Measurements from ENCODE around the gene UBE2L3. TPM values are rescaled to one million over a fixed set of nuclear protein-coding genes. Genes with fewer than 3 reads are reported as not detected.
"Not testable (repeated sequence)": the region's sequence is repeated elsewhere in the genome, so short reads cannot be mapped to it uniquely, and the experiment has no call there.

Gene UBE2L3
- polyA plus RNA-seq, 1 of the 3 experiments (the other 2 are of a cell fraction), result 41.2 TPM

- POLR2A ChIA-PET; DNase-seq; H3K9ac ChIP-seq; H3F3A ChIP-seq (replicated peaks; ENCODE audit: insufficient read depth); H3K27me3 ChIP-seq (ENCODE audit: insufficient read depth); H3K9me2 ChIP-seq; H2AFZ ChIP-seq (ENCODE audit: low read depth); H3K4me2 ChIP-seq; H3K4me3 ChIP-seq (ENCODE audit: low read depth in 2 of 2, low read length in 1 of 2); H3K4me1 ChIP-seq (ENCODE audit: control insufficient read depth in 1 of 2, insufficient read depth in 2 of 2, low read depth in 1 of 2, low read length in 1 of 2); H3K27ac ChIP-seq (ENCODE audit: low read depth in 2 of 2, low read length in 1 of 2); H3K9me3 ChIP-seq: not testable (repeated sequence)
- 98% methylated on average over 13 of the region's 13 CpGs for WGBS (ENCODE audit: low lambda C conversion rate)
- peaks cover 100% of the 10 kb centered on the region for H3K79me2 ChIP-seq (ENCODE audit: insufficient read depth)
- peaks cover 29 to 49% of the 10 kb centered on the region in 2 experiments for H3K36me3 ChIP-seq (replicated peaks in 1 of 2; ENCODE audit: control insufficient read depth in 1 of 2, insufficient read depth in 2 of 2, low read length in 1 of 2)
- CTCF ChIA-PET, result interaction anchor here (1.2 kb wide), 1 partner anchor 14 kb away, joined by 3 read pairs; no protein-coding TSS in a partner anchor
- H4K20me1 ChIP-seq (ENCODE audit: insufficient read depth), result peaks cover 97% of the 10 kb centered on the region
Measured at GRCh38 chr22:21596356-21597135, 29.0 kb downstream of the UBE2L3 start.

- Histone ChIP-seq H2AFZ (ENCODE audit: low read depth) (no peak overlapping the region), H3K27ac (ENCODE audit: low read depth in 2 of 2, low read length in 1 of 2) (no peak overlapping the region), H3K79me2 (ENCODE audit: insufficient read depth) (peaks cover 100% of the 10 kb centered on the region), H4K20me1 (ENCODE audit: insufficient read depth) (peaks cover 96% of the 10 kb centered on the region), H3K9me3 (no peaks in the 10 kb centered on the region), H3K9me2 (no peaks in the 10 kb centered on the region), H3K4me3 (ENCODE audit: low read depth in 2 of 2, low read length in 1 of 2) (no peak overlapping the region), H3F3A (replicated peaks; ENCODE audit: insufficient read depth) (no peaks in the 10 kb centered on the region), H3K9ac (no peak overlapping the region), H3K4me1 (ENCODE audit: control insufficient read depth in 1 of 2, insufficient read depth in 2 of 2, low read depth in 1 of 2, low read length in 1 of 2) (no peaks in the 10 kb centered on the region), H3K27me3 (ENCODE audit: insufficient read depth) (no peaks in the 10 kb centered on the region), H3K4me2 (no peak overlapping the region), H3K36me3 (replicated peaks in 1 of 2; ENCODE audit: control insufficient read depth in 1 of 2, insufficient read depth in 2 of 2, low read length in 1 of 2) (peaks cover 24 to 41% of the 10 kb centered on the region in 2 experiments)
- TF ChIP-seq SIN3A (IDR thresholded peaks at IDR 0.05; ENCODE audit: borderline replicate concordance, low read depth, low read length) (no peak), TEAD4 (IDR thresholded peaks at IDR 0.05; ENCODE audit: borderline replicate concordance, insufficient read depth) (no peak), JUND (IDR thresholded peaks at IDR 0.05) (no peak), RCOR1 (IDR thresholded peaks at IDR 0.05; ENCODE audit: low read length) (no peak), YY1 (IDR thresholded peaks at IDR 0.05; ENCODE audit: low read depth) (no peak), RFX5 (IDR thresholded peaks at IDR 0.05; ENCODE audit: low read length) (no peak), FOSL2 (IDR thresholded peaks at IDR 0.05; ENCODE audit: borderline replicate concordance, low read depth) (no peak), EZH2phosphoT487 (IDR thresholded peaks at IDR 0.05; ENCODE audit: borderline replicate concordance, low read depth) (no peak), IRF3 (IDR thresholded peaks at IDR 0.05; ENCODE audit: low read depth, low read length) (no peak), ZBTB33 (IDR thresholded peaks at IDR 0.05; ENCODE audit: borderline replicate concordance, low read depth) (no peak), GATA2 (CRISPR knock-in tag; IDR thresholded peaks at IDR 0.05) (no peak)
- CTCF ChIA-PET, result interaction anchor here (0.7 kb wide), 1 partner anchor 45 kb away, joined by 3 read pairs; no protein-coding TSS in a partner anchor
- POLR2A ChIA-PET, result no interaction called here
- 98% methylated on average over 3 of the region's 3 CpGs for WGBS (ENCODE audit: low lambda C conversion rate)
- DNase-seq, result no peak
Measured at GRCh38 chr22:21598302-21598701, 30.8 kb downstream of the UBE2L3 start.
